ENCODE results near the gene FIGN. TPM values are rescaled to one million over a fixed set of nuclear protein-coding genes. Genes with fewer than 3 reads are reported as not detected.

The FIGN gene
- total and polyA plus RNA-seq, 2 of the 8 experiments (the other 6 are each of a cell fraction or from before 2014, with no cell fraction given), result 5.0 to 22.8 TPM

DNA sequence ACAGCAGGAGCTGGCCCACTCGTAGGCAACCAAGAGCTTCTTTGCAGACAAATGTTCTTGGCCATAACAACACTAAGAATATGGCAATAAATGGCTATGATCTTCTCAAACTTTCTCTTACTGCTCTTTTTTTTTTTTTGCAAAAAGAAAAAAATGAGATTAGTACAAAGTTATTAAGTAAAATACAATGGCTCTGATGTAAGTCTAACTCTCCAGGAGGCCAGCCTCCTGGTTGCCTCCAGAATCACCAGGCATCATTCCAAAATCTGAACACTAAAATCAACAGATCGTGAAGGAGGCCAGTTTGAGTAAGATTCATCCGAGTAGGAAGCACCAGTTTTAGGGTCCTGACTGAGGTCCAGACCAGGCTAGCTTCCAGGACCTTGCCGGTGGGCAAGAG is 20.8 kb upstream of the FIGN start (continued):
- TF ChIP-seq, protein P1, sequence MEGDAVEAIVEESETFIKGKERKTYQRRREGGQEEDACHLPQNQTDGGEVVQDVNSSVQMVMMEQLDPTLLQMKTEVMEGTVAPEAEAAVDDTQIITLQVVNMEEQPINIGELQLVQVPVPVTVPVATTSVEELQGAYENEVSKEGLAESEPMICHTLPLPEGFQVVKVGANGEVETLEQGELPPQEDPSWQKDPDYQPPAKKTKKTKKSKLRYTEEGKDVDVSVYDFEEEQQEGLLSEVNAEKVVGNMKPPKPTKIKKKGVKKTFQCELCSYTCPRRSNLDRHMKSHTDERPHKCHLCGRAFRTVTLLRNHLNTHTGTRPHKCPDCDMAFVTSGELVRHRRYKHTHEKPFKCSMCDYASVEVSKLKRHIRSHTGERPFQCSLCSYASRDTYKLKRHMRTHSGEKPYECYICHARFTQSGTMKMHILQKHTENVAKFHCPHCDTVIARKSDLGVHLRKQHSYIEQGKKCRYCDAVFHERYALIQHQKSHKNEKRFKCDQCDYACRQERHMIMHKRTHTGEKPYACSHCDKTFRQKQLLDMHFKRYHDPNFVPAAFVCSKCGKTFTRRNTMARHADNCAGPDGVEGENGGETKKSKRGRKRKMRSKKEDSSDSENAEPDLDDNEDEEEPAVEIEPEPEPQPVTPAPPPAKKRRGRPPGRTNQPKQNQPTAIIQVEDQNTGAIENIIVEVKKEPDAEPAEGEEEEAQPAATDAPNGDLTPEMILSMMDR (IDR thresholded peaks at IDR 0.05; ENCODE audit: control extremely low read depth in 1 of 3, insufficient read depth in 1 of 3, low read depth in 1 of 3, low read length in 3 of 3), result no peak
- TF ChIP-seq POLR2AphosphoS5 (IDR thresholded peaks at IDR 0.05; ENCODE audit: low read depth, low read length) (no peak), KDM1A (IDR thresholded peaks at IDR 0.05; ENCODE audit: borderline replicate concordance, low read length) (no peak), SP1 (IDR thresholded peaks at IDR 0.05; ENCODE audit: low read depth, low read length) (no peak)

Measured in H1 (cell line).